Endothelial cell of umbilical vein (primary cell): Measurements from ENCODE around the gene PRIMPOL. TPM values are rescaled to one million over a fixed set of nuclear protein-coding genes. Genes with fewer than 3 reads are reported as not detected.

Experiments
- BruUV-seq: library from RNA; stranded (reverse); fragments of 400-500 nt; replicated peaks from 2 replicates; lab custom pipeline; 2021; lab: Mats Ljungman, UMichigan
- CTCF ChIA-PET: fragments of 300-600, 350-600 bp; sonication (Branson Sonifier 250); formaldehyde crosslinking; loops from one replicate; lab custom pipeline; 2021; ENCODE audit warnings: antibody characterized with exemption, inconsistent platforms; lab: Charles Lee
- POLR2A ChIA-PET: fragments of 300-600, 350-600 bp; sonication (Branson Sonifier 250); formaldehyde crosslinking; loops from one replicate; lab custom pipeline; 2021; ENCODE audit warnings: antibody characterized with exemption, inconsistent platforms; lab: Charles Lee
- DNase-seq: peaks from one replicate; pipeline ENCODE4 v3.0.0-alpha.2; 2011; ENCODE audit warnings: low read depth, low spot score
- FAIRE-seq: peaks from 2 replicates; lab custom pipeline; 2011; peaks lifted over from hg19 to GRCh38; lab: Jason Lieb, UNC
- H2AFZ ChIP-seq: 2 replicates; pipeline ENCODE4 v1.6.0; 2012; ENCODE audit warnings: low read depth, low read length, control low read depth, inconsistent platforms
- H3K27ac ChIP-seq: 2 replicates; pipeline ENCODE4 v1.5.1; 2011; ENCODE audit warnings: low read depth, mild to moderate bottlenecking, control low read depth, low read length, moderate library complexity; ENCODE audit not compliant: insufficient read depth
- H3K27me3 ChIP-seq, 2 experiments: 2 replicates each; pipeline versions ENCODE4 v1.6.0 to v1.6.1; 2011; ENCODE audit warnings: low read length in 2 of 2, mixed read lengths in 1 of 2; ENCODE audit not compliant: control insufficient read depth in 2 of 2, insufficient read depth in 2 of 2
- H3K36me3 ChIP-seq, 2 experiments: 2 replicates in 1 of 2; 3 replicates in 1 of 2; pipeline ENCODE4 v1.5.1; 2011; ENCODE audit warnings: low read length in 2 of 2, mild to moderate bottlenecking in 1 of 2, moderate library complexity in 1 of 2; ENCODE audit not compliant: control insufficient read depth in 2 of 2, insufficient read depth in 2 of 2; ENCODE audit errors: extremely low read depth in 1 of 2
- H3K4me1 ChIP-seq: 3 replicates; pipeline ENCODE4 v1.5.1; 2011; ENCODE audit warnings: mild to moderate bottlenecking, low read length; ENCODE audit not compliant: control insufficient read depth, insufficient read depth; ENCODE audit errors: extremely low read depth
- H3K4me2 ChIP-seq: 2 replicates; pipeline ENCODE4 v1.6.1; 2011; ENCODE audit warnings: low read length, control low read depth, mixed read lengths; ENCODE audit not compliant: insufficient read depth
- H3K4me3 ChIP-seq, 3 experiments: fragments of 200-600 bp in 1 of 3; sonication (generic), shearing (Covaris generic) in 1 of 3; replicated peaks in 1 of 3; 2 replicates each; pipeline ENCODE4 v1.5.1; 2011 to 2016; ENCODE audit warnings: control low read depth in 3 of 3, low read length in 3 of 3, mild to moderate bottlenecking in 2 of 3, inconsistent platforms in 1 of 3, low read depth in 1 of 3, moderate library complexity in 1 of 3; ENCODE audit not compliant: insufficient read depth in 1 of 3
- H3K79me2 ChIP-seq: 2 replicates; pipeline ENCODE4 v1.6.0; 2012; ENCODE audit warnings: low read length, inconsistent platforms; ENCODE audit not compliant: control insufficient read depth, insufficient read depth
- H3K9ac ChIP-seq: replicated peaks from 2 replicates; pipeline ENCODE3; 2011; ENCODE audit warnings: low read length, control low read depth; ENCODE audit not compliant: insufficient read depth; ENCODE audit errors: extremely low read depth
- H3K9me1 ChIP-seq: replicated peaks from 3 replicates; pipeline ENCODE4 v1.6.0; 2011; ENCODE audit warnings: mild to moderate bottlenecking, low read length; ENCODE audit not compliant: control insufficient read depth, insufficient read depth; ENCODE audit errors: extremely low read depth
- H3K9me3 ChIP-seq: replicated peaks from 2 replicates; pipeline ENCODE4 v1.5.1; 2012; ENCODE audit warnings: low read length, inconsistent platforms; ENCODE audit not compliant: control insufficient read depth, insufficient read depth
- H4K20me1 ChIP-seq: replicated peaks from 2 replicates; pipeline ENCODE3; 2011; ENCODE audit warnings: mild to moderate bottlenecking, low read length; ENCODE audit not compliant: control insufficient read depth, insufficient read depth; ENCODE audit errors: extremely low read depth
- MYC ChIP-seq: IDR thresholded peaks from one replicate; pipeline ENCODE4 v1.6.1; 2011; ENCODE audit warnings: mild to moderate bottlenecking, low read depth, low read length
- dilution Hi-C: fragments of 300-500 bp; cut with MboI; formaldehyde crosslinking; loops from one replicate; pipeline ENCODE4 v1.15.0; 2019; ENCODE audit warnings: low sequenced_read_pairs; ENCODE audit not compliant: extremely low pct_ligation_motif_present
- intact Hi-C: fragments of 100-400 bp; cut with micrococcal nuclease; formaldehyde crosslinking; loops from one replicate; pipeline ENCODE4 v1.10.0; 2022
- polyA plus RNA-seq, 4 experiments: library from polyadenylated mRNA; depleted of rRNA in 3 of 4; stranded (reverse) in 3 of 4; unstranded in 1 of 4; fragments of >200 nt; gene quantifications; 2 replicates each; pipeline versions ENCODE4 v1.2.1 to v1.2.3, GENCODE V29; 2011 to 2012; ENCODE audit warnings: missing spikeins in 1 of 4
- total RNA-seq: library from RNA; stranded (reverse); gene quantifications from 2 replicates; pipeline ENCODE4 v1.2.3, GENCODE V29; 2021
- TF ChIP-seq, protein P1 (sequence below), 2 donors: IDR thresholded peaks; 1 replicate in 1 of 2; 2 replicates in 1 of 2; pipeline ENCODE4 v1.5.1; 2011; ENCODE audit warnings: low read length in 2 of 2, mild to moderate bottlenecking in 2 of 2, moderate library complexity in 2 of 2, control low read depth in 1 of 2, inconsistent platforms in 1 of 2, low read depth in 1 of 2; ENCODE audit not compliant: insufficient read depth in 1 of 2; ENCODE audit errors: extremely low read depth in 1 of 2
- TF ChIP-seq, protein P2 (sequence below): IDR thresholded peaks from 2 replicates; pipeline ENCODE4 v1.6.1; 2011; ENCODE audit not compliant: insufficient read depth, insufficient read length

The PRIMPOL gene
- total and polyA plus RNA-seq, 2 donors (not counting 3 experiments of a cell fraction or from before 2014, with no cell fraction given) = 5.9 to 11.1 TPM

DNA sequence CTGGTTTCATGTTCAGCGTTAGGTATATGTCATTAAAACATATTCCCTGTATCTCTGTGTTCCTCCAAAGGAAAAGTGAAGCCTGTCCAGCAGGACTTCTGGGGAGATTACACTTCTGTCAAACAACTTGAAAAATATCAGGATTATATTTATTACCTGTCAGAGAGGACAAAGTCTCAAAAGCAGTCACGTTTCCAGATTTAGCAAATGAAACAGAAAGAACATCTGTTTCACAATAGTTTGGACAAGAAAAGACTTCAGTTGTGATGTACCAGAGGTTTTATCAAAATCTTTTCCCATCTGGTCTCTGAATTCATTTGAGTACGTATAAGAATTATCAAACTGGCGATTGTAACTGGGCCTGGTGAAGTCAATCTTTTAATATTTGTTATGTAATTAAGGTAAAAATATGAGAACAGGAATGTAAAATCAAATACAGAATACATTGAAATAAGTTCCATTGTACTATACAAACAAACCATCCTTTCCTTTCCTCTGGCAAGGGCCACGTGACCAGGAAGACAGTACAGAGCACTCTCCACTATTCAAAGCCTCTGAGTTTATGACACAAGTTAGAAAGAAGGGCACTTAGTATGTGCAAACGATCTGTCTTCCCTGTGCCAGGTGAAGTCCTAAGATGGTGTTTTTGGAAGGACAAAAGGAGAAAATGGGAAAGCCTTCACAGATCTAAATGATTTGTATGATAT is 3.5 kb upstream of the PRIMPOL start:
- H3K79me2 ChIP-seq = peaks cover 88% of the 10 kb centered on the region
- ChIA-PET POLR2A (no interaction called here), CTCF (interaction anchor here (1.1 to 3.9 kb wide), 3 partner anchors 87 to 450 kb away, joined by 3 to 30 read pairs (median 3); partner anchors contain the start of gene CENPU)
- no peak for TF ChIP-seq MYC
- TF ChIP-seq, protein P1, sequence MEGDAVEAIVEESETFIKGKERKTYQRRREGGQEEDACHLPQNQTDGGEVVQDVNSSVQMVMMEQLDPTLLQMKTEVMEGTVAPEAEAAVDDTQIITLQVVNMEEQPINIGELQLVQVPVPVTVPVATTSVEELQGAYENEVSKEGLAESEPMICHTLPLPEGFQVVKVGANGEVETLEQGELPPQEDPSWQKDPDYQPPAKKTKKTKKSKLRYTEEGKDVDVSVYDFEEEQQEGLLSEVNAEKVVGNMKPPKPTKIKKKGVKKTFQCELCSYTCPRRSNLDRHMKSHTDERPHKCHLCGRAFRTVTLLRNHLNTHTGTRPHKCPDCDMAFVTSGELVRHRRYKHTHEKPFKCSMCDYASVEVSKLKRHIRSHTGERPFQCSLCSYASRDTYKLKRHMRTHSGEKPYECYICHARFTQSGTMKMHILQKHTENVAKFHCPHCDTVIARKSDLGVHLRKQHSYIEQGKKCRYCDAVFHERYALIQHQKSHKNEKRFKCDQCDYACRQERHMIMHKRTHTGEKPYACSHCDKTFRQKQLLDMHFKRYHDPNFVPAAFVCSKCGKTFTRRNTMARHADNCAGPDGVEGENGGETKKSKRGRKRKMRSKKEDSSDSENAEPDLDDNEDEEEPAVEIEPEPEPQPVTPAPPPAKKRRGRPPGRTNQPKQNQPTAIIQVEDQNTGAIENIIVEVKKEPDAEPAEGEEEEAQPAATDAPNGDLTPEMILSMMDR (IDR thresholded peaks at IDR 0.05; ENCODE audit: extremely low read depth in 1 of 2, insufficient read depth in 1 of 2, low read depth in 1 of 2, low read length in 2 of 2) = no peak
- TF ChIP-seq, protein P2, sequence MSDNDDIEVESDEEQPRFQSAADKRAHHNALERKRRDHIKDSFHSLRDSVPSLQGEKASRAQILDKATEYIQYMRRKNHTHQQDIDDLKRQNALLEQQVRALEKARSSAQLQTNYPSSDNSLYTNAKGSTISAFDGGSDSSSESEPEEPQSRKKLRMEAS = peak; percentile 69
- H2AFZ ChIP-seq = no peak overlapping the region
- FAIRE-seq (peak; percentile 67), DNase-seq (peak; percentile 41)
- no peaks in the 10 kb centered on the region for H3K9me1 ChIP-seq
- intact Hi-C loops = loop anchor here (10.0 kb wide), 1 partner anchor 499 kb away; the partner anchor contains the start of gene SLC25A4
- BruUV-seq = no TSS peak
- H3K36me3 ChIP-seq = peaks cover 0 to 2% of the 10 kb centered on the region in 2 experiments
- H3K27me3 ChIP-seq = no peaks in the 10 kb centered on the region
- H3K9me3 ChIP-seq = no peaks in the 10 kb centered on the region
- H3K4me2 ChIP-seq = peak overlapping the region; percentile 96
- dilution Hi-C loops = no loop called here
- peaks cover 53% of the 10 kb centered on the region for H3K4me1 ChIP-seq
- H3K4me3 ChIP-seq = peak overlapping the region in 1 of 3 experiments; percentile 33
- peak overlapping the region; percentile 93 for H3K27ac ChIP-seq
- H3K9ac ChIP-seq = peak overlapping the region; percentile 98
- H4K20me1 ChIP-seq = no peaks in the 10 kb centered on the region
